ENCODE results near the gene TPH2.

Gene TPH2

DNA sequence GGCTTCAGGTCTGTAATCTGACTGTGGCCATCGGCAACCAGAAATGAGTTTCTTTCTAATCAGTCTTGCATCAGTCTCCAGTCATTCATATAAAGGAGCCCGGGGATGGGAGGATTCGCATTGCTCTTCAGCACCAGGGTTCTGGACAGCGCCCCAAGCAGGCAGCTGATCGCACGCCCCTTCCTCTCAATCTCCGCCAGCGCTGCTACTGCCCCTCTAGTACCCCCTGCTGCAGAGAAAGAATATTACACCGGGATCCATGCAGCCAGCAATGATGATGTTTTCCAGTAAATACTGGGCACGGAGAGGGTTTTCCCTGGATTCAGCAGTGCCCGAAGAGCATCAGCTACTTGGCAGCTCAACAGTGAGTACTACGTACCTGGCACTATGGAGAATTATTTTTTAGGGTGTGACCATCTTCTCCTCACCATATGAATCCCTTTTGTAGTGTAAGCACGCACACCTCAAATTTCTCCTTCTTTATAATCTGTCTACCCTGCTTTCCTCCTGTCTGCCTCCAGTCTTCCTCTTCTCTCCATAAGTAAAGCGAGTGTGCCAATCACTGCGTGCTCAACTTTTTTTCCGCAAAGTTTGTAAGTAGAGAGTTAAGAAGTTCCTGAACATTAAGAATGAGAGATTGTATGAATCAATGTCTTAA is at the start of gene TPH2:
Gene TPH2 (plus strand): TSS at position 118 of the 658 bp plus-strand sequence. CDS start 142 bp downstream, at position 260.
- Histone ChIP-seq H3K27ac (ENCODE audit: low read length) (no peak within 1 kb of the TSS), H3K4me3 (ENCODE audit: low read length in 2 of 2) (no peak within 1 kb of the TSS)

DNA sequence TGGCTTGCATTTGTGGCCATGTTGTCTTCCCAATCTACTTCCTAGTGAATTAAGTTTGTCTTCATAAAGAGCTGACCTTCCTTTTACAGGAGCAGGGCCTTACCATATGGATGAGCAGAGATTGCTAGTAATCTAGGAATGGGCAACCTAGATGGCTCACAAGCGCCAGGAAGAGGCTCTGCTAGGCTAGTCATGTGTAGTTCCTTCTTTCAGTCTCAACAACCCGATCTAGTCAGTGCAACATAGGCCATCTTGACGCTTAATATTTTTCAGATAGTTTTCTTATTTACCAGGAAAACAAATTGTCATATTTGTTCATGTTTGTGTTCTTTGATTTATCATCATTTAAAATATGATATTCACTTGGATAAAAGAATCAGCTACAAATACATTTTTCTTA is 48.2 kb upstream of the TPH2 start:
- Histone ChIP-seq H3K4me3 (ENCODE audit: low read length in 2 of 2) (no peak overlapping the region), H3K9me3 (ENCODE audit: control insufficient read depth in 2 of 2, low read length in 2 of 2) (no peaks in the 10 kb centered on the region), H3K4me1 (ENCODE audit: control insufficient read depth, insufficient read depth, low read length) (no peaks in the 10 kb centered on the region), H3K9ac (ENCODE audit: low read length in 2 of 2) (no peak overlapping the region), H3K27ac (ENCODE audit: low read length) (no peak overlapping the region), H3K27me3 (ENCODE audit: control insufficient read depth in 1 of 2, insufficient read depth in 2 of 2, low read length in 2 of 2) (no peaks in the 10 kb centered on the region), H3K36me3 (ENCODE audit: control insufficient read depth in 2 of 2, insufficient read depth in 2 of 2, low read length in 2 of 2) (peaks cover 7% of the 10 kb centered on the region in 2 donors)

More for the DNA sequence above, at the start of gene TPH2:
- H3K36me3 ChIP-seq (ENCODE audit: control insufficient read depth in 2 of 2, insufficient read depth in 2 of 2, low read length in 2 of 2): no peaks in the 10 kb centered on the region
- no peaks in the 10 kb centered on the region for H3K9me3 ChIP-seq (ENCODE audit: control insufficient read depth in 2 of 2, low read length in 2 of 2)
- H3K9ac ChIP-seq (ENCODE audit: low read length in 2 of 2): no peak within 1 kb of the TSS
- H3K4me1 ChIP-seq (ENCODE audit: control insufficient read depth, insufficient read depth, low read length): no peaks in the 10 kb centered on the region
- peaks cover 2 to 19% of the 10 kb centered on the region in 2 donors for H3K27me3 ChIP-seq (ENCODE audit: control insufficient read depth in 1 of 2, insufficient read depth in 2 of 2, low read length in 2 of 2)

- no peaks in the 10 kb centered on the region for H3K27me3 ChIP-seq (ENCODE audit: control insufficient read depth in 1 of 2, insufficient read depth in 2 of 2, low read length in 2 of 2)
- H3K36me3 ChIP-seq (ENCODE audit: control insufficient read depth in 2 of 2, insufficient read depth in 2 of 2, low read length in 2 of 2): peaks cover 3 to 8% of the 10 kb centered on the region in 2 donors
- no peak overlapping the region for H3K4me3 ChIP-seq (ENCODE audit: low read length in 2 of 2)
- no peak overlapping the region for H3K27ac ChIP-seq (ENCODE audit: low read length)
- H3K4me1 ChIP-seq (ENCODE audit: control insufficient read depth, insufficient read depth, low read length): no peaks in the 10 kb centered on the region
- H3K9ac ChIP-seq (ENCODE audit: low read length in 2 of 2): no peak overlapping the region
- H3K9me3 ChIP-seq (ENCODE audit: control insufficient read depth in 2 of 2, low read length in 2 of 2): no peaks in the 10 kb centered on the region
Observed at GRCh38 chr12:71892059-71892458, 46.6 kb upstream of the TPH2 start.

DNA sequence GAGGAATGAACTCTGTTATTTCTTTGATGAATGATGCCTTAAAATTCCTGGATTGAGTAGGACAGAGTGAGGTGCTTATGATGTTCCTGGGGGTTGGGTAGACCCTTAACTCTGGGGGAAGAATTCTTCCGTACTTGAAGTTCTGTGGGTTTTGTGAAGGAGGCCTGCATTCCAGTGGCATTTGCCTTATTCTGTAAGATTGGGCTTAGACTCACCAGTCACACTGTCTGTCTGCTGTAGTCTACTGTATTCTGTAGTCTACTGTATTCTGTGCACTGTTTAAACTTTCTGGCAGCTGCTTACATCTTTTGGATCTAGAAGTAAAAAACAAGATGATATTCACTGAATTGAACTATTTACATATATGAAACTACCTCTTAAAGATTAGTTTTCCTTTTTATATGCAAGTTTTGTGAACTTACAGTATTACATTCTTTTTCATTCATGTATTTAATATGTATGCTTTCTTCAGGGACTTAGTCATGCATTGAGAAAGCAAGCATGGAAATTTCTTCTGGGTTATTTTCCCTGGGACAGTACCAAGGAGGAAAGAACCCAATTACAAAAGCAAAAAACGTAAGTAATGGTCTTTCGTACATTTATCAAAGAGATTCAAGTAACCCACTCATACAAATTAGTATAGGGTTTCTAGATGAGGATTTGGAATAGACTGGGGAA is 42.3 kb upstream of the TPH2 start:
- Histone ChIP-seq H3K9ac (ENCODE audit: low read length in 2 of 2) (no peak overlapping the region), H3K36me3 (ENCODE audit: control insufficient read depth in 2 of 2, insufficient read depth in 2 of 2, low read length in 2 of 2) (peaks cover 6 to 25% of the 10 kb centered on the region in 2 donors), H3K4me3 (ENCODE audit: low read length in 2 of 2) (no peak overlapping the region), H3K4me1 (ENCODE audit: control insufficient read depth, insufficient read depth, low read length) (no peaks in the 10 kb centered on the region), H3K27ac (ENCODE audit: low read length) (no peak overlapping the region), H3K27me3 (ENCODE audit: control insufficient read depth in 1 of 2, insufficient read depth in 2 of 2, low read length in 2 of 2) (no peaks in the 10 kb centered on the region), H3K9me3 (ENCODE audit: control insufficient read depth in 2 of 2, low read length in 2 of 2) (no peaks in the 10 kb centered on the region)

DNA sequence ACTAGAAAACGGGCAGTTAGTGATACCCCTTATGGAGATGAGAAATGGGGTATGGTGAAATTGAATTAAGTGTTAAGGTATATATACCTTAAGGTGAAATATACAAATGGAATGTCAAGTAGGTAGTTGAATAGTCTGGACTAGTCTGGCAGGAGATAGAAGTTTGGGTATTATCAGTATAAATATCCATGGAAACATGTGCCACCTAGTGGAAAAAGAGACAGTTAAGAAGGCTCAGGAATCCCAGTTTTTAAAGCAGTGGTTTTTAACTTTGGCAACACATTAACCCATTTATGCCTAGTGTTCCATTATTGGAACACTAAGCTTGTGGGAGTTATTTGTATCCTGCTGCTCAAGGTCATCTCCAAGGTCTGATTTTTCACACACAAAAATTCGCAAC is 38.6 kb upstream of the TPH2 start:
- H3K27ac ChIP-seq (ENCODE audit: low read length): no peak overlapping the region
- H3K36me3 ChIP-seq (ENCODE audit: control insufficient read depth in 2 of 2, insufficient read depth in 2 of 2, low read length in 2 of 2): peaks cover 9 to 36% of the 10 kb centered on the region in 2 donors
- H3K9ac ChIP-seq (ENCODE audit: low read length in 2 of 2): no peak overlapping the region
- no peaks in the 10 kb centered on the region for H3K9me3 ChIP-seq (ENCODE audit: control insufficient read depth in 2 of 2, low read length in 2 of 2)
- no peaks in the 10 kb centered on the region for H3K4me1 ChIP-seq (ENCODE audit: control insufficient read depth, insufficient read depth, low read length)
- no peak overlapping the region for H3K4me3 ChIP-seq (ENCODE audit: low read length in 2 of 2)
- no peaks in the 10 kb centered on the region for H3K27me3 ChIP-seq (ENCODE audit: control insufficient read depth in 1 of 2, insufficient read depth in 2 of 2, low read length in 2 of 2)

DNA sequence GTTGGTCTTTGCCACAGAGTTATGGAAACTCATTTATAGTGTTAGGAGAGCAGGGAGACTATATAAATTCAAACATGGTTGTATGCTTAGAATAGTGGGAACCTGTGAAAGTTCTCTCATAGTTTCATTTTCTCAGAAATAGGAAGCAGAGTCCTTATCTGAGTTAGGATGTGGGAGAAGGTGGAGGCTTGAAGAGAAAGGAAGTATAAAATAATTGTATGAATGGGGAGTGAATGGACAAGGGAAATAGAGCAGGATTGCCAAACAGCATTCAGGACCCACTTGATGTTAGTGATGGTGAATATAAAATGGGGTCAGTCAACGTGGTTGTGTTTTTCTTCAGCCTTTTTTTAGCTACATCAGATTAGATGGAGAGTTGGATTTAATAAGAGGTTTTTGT is 34.0 kb upstream of the TPH2 start:
- Histone ChIP-seq H3K27ac (ENCODE audit: low read length) (no peak overlapping the region), H3K9me3 (ENCODE audit: control insufficient read depth in 2 of 2, low read length in 2 of 2) (no peaks in the 10 kb centered on the region), H3K36me3 (ENCODE audit: control insufficient read depth in 2 of 2, insufficient read depth in 2 of 2, low read length in 2 of 2) (peaks cover 6 to 26% of the 10 kb centered on the region in 2 donors), H3K4me1 (ENCODE audit: control insufficient read depth, insufficient read depth, low read length) (no peaks in the 10 kb centered on the region), H3K27me3 (ENCODE audit: control insufficient read depth in 1 of 2, insufficient read depth in 2 of 2, low read length in 2 of 2) (no peaks in the 10 kb centered on the region), H3K4me3 (ENCODE audit: low read length in 2 of 2) (no peak overlapping the region), H3K9ac (ENCODE audit: low read length in 2 of 2) (no peak overlapping the region)

DNA sequence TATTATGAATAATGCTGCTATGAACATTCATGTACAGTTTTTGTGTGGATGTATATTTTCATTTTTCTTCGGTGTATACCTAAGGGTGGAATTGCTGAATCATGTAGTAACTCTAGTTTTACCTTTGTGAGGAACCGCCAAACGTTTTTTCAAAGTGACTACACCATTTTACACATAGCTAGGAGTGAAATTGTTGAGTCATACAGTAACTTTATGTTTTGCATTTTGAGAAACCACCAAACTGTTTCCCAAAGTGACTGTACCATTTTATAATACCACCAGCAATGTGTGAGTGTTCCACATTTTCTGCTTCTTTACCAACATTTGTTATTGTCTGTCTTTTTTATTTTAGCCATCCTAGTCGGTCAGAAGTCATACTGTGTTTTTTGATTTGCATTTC is 3.1 kb upstream of the TPH2 start:
- Histone ChIP-seq H3K9me3 (ENCODE audit: control insufficient read depth in 2 of 2, low read length in 2 of 2) (no peaks in the 10 kb centered on the region), H3K27ac (ENCODE audit: low read length) (no peak overlapping the region), H3K27me3 (ENCODE audit: control insufficient read depth in 1 of 2, insufficient read depth in 2 of 2, low read length in 2 of 2) (peaks cover 2 to 14% of the 10 kb centered on the region in 2 donors), H3K4me3 (ENCODE audit: low read length in 2 of 2) (no peak overlapping the region), H3K4me1 (ENCODE audit: control insufficient read depth, insufficient read depth, low read length) (no peaks in the 10 kb centered on the region), H3K9ac (ENCODE audit: low read length in 2 of 2) (no peak overlapping the region), H3K36me3 (ENCODE audit: control insufficient read depth in 2 of 2, insufficient read depth in 2 of 2, low read length in 2 of 2) (no peaks in the 10 kb centered on the region)

DNA sequence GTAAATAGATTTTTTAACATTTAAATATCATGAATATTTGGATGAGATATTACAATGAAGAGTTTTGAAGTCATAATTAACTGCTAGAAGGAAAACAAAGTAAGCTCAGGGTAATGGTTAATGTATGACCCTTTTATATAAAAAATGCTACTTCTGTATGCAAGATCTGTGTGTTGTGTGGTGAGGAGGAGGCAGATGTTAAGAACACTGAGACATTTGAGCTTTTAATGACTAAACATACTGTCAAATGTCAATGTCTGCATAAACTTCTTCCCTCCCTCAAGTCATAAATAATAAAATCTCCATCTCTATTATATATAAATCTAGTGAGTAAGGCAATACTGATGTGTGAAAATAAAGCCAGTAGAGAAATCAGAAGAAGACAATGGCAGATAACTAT is 1.4 kb downstream of the TPH2 start:
- Histone ChIP-seq H3K36me3 (ENCODE audit: control insufficient read depth in 2 of 2, insufficient read depth in 2 of 2, low read length in 2 of 2) (no peaks in the 10 kb centered on the region), H3K27me3 (ENCODE audit: control insufficient read depth in 1 of 2, insufficient read depth in 2 of 2, low read length in 2 of 2) (peaks cover 2 to 19% of the 10 kb centered on the region in 2 donors), H3K4me3 (ENCODE audit: low read length in 2 of 2) (no peak overlapping the region), H3K9ac (ENCODE audit: low read length in 2 of 2) (no peak overlapping the region), H3K9me3 (ENCODE audit: control insufficient read depth in 2 of 2, low read length in 2 of 2) (no peaks in the 10 kb centered on the region), H3K27ac (ENCODE audit: low read length) (no peak overlapping the region), H3K4me1 (ENCODE audit: control insufficient read depth, insufficient read depth, low read length) (no peaks in the 10 kb centered on the region)

DNA sequence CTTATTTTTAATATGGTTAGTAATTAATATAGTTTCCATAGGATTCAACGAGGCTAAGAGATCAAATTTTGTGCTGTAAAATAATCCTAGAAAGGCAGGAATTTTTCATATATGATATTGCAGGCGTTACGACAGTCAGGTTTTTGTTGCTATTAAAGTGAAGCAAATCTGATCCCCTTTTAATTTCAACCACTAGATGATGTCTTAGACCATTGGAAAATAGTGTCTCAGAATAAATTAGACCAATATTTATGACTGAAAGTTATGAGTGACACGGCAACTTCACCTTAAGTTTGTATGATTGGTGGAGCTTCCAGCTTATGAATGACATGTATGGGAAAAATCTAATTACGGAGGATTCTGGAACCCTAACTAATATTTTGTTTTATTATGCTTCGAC is 2.5 kb downstream of the TPH2 start:
- H3K36me3 ChIP-seq (ENCODE audit: control insufficient read depth in 2 of 2, insufficient read depth in 2 of 2, low read length in 2 of 2): no peaks in the 10 kb centered on the region
- H3K9me3 ChIP-seq (ENCODE audit: control insufficient read depth in 2 of 2, low read length in 2 of 2): no peaks in the 10 kb centered on the region
- H3K27me3 ChIP-seq (ENCODE audit: control insufficient read depth in 1 of 2, insufficient read depth in 2 of 2, low read length in 2 of 2): peaks cover 2 to 19% of the 10 kb centered on the region in 2 donors
- no peak overlapping the region for H3K9ac ChIP-seq (ENCODE audit: low read length in 2 of 2)
- no peak overlapping the region for H3K27ac ChIP-seq (ENCODE audit: low read length)
- H3K4me1 ChIP-seq (ENCODE audit: control insufficient read depth, insufficient read depth, low read length): no peaks in the 10 kb centered on the region
- no peak overlapping the region for H3K4me3 ChIP-seq (ENCODE audit: low read length in 2 of 2)

DNA sequence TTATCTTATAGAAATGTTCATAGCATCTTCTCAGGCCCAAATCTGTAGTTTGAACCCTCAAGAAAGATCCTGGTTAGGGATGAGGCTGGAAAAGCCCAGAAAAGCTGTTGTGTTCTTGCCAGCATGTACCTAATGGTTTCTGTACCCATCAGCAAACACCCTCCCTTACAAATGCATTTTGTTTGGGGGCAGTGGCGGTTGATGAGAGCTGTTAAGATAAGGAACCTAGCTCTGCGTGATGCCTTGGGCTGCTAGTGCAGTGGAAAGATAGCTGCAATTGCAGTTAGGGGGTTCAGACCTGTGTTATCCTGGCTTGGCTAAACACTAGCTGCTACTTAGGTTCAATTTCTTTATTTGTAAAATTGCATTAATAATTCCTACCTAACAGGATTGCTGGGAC is 3.6 kb downstream of the TPH2 start:
- Histone ChIP-seq H3K27me3 (ENCODE audit: control insufficient read depth in 1 of 2, insufficient read depth in 2 of 2, low read length in 2 of 2) (peaks cover 2 to 19% of the 10 kb centered on the region in 2 donors), H3K9me3 (ENCODE audit: control insufficient read depth in 2 of 2, low read length in 2 of 2) (no peaks in the 10 kb centered on the region), H3K9ac (ENCODE audit: low read length in 2 of 2) (no peak overlapping the region), H3K4me1 (ENCODE audit: control insufficient read depth, insufficient read depth, low read length) (no peaks in the 10 kb centered on the region), H3K27ac (ENCODE audit: low read length) (no peak overlapping the region), H3K36me3 (ENCODE audit: control insufficient read depth in 2 of 2, insufficient read depth in 2 of 2, low read length in 2 of 2) (no peaks in the 10 kb centered on the region), H3K4me3 (ENCODE audit: low read length in 2 of 2) (no peak overlapping the region)

GRCh38 chr12:71942703-71943102 is 4.1 kb downstream of the TPH2 start:
- Histone ChIP-seq H3K4me3 (ENCODE audit: low read length in 2 of 2) (no peak overlapping the region), H3K9ac (ENCODE audit: low read length in 2 of 2) (no peak overlapping the region), H3K4me1 (ENCODE audit: control insufficient read depth, insufficient read depth, low read length) (no peaks in the 10 kb centered on the region), H3K27me3 (ENCODE audit: control insufficient read depth in 1 of 2, insufficient read depth in 2 of 2, low read length in 2 of 2) (peaks cover 4 to 17% of the 10 kb centered on the region in 2 donors), H3K27ac (ENCODE audit: low read length) (no peak overlapping the region), H3K36me3 (ENCODE audit: control insufficient read depth in 2 of 2, insufficient read depth in 2 of 2, low read length in 2 of 2) (no peaks in the 10 kb centered on the region), H3K9me3 (ENCODE audit: control insufficient read depth in 2 of 2, low read length in 2 of 2) (no peaks in the 10 kb centered on the region)

Measured in stomach smooth muscle (tissue), 2 donors.